Measurements from ENCODE around the gene TATDN3.
"Not testable (repeated sequence)": the region's sequence is repeated elsewhere in the genome, so short reads cannot be mapped to it uniquely, and the experiment has no call there.

TATDN3 gene

DNA sequence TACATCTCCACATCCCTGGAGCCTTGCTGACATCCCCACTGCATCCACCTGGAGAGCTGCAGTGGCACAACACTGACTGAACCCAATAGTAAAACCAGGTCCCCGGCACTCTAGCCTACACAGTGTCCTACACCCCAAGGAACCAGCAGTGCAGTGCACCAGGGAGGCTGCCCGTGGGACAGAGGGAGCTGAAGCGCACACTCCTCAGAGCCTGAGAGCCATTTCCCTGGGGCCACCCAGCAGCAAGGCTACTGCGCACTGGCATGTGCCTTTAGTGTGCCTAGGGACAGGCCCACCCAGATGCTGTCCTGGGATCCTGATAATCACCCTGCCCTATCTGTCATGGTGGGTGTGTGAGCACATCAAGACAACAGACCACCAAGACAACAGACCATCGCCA, 32.0 kb upstream of the TATDN3 start:
- 94% methylated on average over 5 of the region's 5 CpGs for WGBS

DNA sequence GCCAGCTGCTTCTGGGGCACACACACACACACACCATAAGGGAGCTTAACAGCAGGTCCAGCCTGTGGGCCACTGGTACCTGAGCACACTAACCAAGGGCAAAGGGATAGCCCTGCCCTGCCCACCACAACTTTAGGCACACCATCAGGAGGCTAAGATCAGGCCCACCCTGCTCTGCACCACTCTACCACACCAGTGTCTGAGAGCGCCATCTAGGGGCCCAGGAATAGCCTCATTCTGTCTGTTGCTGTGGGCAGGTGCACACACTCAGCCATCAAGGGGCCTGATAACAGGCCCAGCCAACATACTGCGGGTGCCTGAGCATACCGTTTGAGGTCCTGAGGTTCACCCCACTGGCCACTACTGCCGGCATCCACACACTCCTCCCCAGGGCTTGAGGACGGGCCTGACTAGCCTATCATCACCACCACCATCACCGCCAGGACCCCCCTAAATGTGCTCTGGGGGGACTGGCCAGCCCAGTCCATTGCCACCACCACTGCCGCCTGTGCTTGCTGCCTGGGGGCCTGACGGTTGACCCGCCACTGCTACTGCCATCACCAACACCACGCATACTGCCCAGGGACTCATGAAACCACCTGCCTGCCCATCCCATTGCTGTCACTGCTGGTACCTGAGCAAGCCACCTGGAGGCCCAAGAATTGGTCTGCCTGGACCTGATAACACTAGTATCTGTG, 31.4 kb upstream of the TATDN3 start:
- Histone ChIP-seq H3K4me3 (ENCODE audit: low read length) (no peak overlapping the region), H3K36me3 (ENCODE audit: insufficient read depth, low read length) (peaks cover 6% of the 10 kb centered on the region; the same call in 1 of the 2 replicates), H3K27ac (ENCODE audit: low read depth, low read length) (no peak overlapping the region), H3K4me1 (ENCODE audit: insufficient read depth, low read length) (no peaks in the 10 kb centered on the region; the same call in 1 of the 2 replicates), H3K9ac (ENCODE audit: low read depth, low read length) (no peak overlapping the region), H3K9me3 (ENCODE audit: insufficient read depth, low read depth, low read length) (no peaks in the 10 kb centered on the region), H3K27me3 (ENCODE audit: insufficient read depth, low read length) (no peaks in the 10 kb centered on the region)
- 89% methylated on average over 10 of the region's 10 CpGs for WGBS

More for the DNA sequence above, 32.0 kb upstream of the TATDN3 start:
- Histone ChIP-seq H3K27me3 (ENCODE audit: insufficient read depth, low read length) (no peaks in the 10 kb centered on the region), H3K36me3 (ENCODE audit: insufficient read depth, low read length) (peaks cover 6% of the 10 kb centered on the region; the same call in 1 of the 2 replicates), H3K9ac (ENCODE audit: low read depth, low read length) (no peak overlapping the region), H3K4me1 (ENCODE audit: insufficient read depth, low read length) (peaks cover 5% of the 10 kb centered on the region; the same call in 1 of the 2 replicates), H3K9me3 (ENCODE audit: insufficient read depth, low read depth, low read length) (no peaks in the 10 kb centered on the region), H3K27ac (ENCODE audit: low read depth, low read length) (no peak overlapping the region), H3K4me3 (ENCODE audit: low read length) (no peak overlapping the region)

DNA sequence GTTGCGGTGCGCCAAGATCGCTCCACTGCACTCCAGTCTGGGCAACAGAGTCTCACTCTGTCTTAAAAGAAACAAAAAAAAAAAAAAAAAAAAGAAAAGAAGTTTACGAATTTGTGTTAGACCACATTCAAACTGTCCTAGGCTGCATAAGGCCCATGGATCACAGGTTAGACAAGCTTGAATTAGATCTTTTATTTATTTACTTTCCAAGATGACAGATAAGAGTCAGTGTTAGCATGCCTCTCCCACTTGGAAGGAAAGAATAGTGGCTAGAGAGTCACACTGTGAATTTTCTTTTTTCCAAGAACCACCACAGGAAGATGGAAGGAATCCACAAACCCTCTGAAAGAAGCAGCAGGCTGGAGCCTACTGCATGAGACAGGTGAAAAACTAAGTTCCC, 29.5 kb upstream of the TATDN3 start:
- WGBS = 98% methylated on average over 3 of the region's 4 CpGs
- Histone ChIP-seq H3K4me1 (ENCODE audit: insufficient read depth, low read length) (no peaks in the 10 kb centered on the region), H3K9me3 (ENCODE audit: insufficient read depth, low read depth, low read length) (no peaks in the 10 kb centered on the region)

GRCh38 chr1:212762839-212763238, 28.9 kb upstream of the TATDN3 start:
- Histone ChIP-seq H3K9ac (ENCODE audit: low read depth, low read length) (no peak overlapping the region), H3K4me1 (ENCODE audit: insufficient read depth, low read length) (no peaks in the 10 kb centered on the region), H3K27me3 (ENCODE audit: insufficient read depth, low read length) (no peaks in the 10 kb centered on the region), H3K27ac (ENCODE audit: low read depth, low read length) (no peak overlapping the region), H3K4me3 (ENCODE audit: low read length) (no peak overlapping the region), H3K36me3 (ENCODE audit: insufficient read depth, low read length) (no peaks in the 10 kb centered on the region), H3K9me3 (ENCODE audit: insufficient read depth, low read depth, low read length) (no peaks in the 10 kb centered on the region)
- 95% methylated on average over 9 of the region's 9 CpGs for WGBS

More for the DNA sequence above, 29.5 kb upstream of the TATDN3 start:
- Histone ChIP-seq H3K4me3 (ENCODE audit: low read length) (no peak overlapping the region), H3K36me3 (ENCODE audit: insufficient read depth, low read length) (peaks cover 5% of the 10 kb centered on the region; the same call in 1 of the 2 replicates), H3K9ac (ENCODE audit: low read depth, low read length) (no peak overlapping the region), H3K27me3 (ENCODE audit: insufficient read depth, low read length) (no peaks in the 10 kb centered on the region), H3K27ac (ENCODE audit: low read depth, low read length) (no peak overlapping the region)

DNA sequence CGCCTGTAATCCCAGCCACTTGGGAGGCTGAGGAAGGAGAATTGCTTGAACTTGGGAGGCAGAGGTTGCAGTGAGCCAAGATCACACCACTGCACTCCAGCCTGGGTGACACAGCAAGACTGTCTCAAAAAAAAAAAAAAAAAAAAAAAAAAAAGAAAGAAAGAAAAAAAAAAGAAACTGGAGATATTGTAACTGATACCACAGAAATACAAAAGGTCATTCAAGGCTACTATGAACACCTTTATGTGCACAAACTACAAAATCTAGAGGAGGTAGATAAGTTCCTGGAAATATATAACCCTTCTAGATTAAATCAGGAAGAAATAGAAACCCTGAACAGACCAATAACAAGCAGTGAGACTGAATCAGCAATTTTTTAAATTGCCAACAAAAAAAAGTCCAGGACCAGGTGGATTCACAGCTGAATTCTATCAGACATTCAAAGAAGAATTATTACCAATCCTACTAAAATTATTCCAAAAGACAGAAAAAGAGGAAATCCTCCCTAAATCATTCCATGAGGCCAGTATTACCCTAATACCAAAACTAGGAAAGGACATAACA, 26.9 kb upstream of the TATDN3 start:
- H3K36me3 ChIP-seq (ENCODE audit: insufficient read depth, low read length); H3K4me1 ChIP-seq (ENCODE audit: insufficient read depth, low read length); H3K9me3 ChIP-seq (ENCODE audit: insufficient read depth, low read depth, low read length); H3K4me3 ChIP-seq (ENCODE audit: low read length); H3K27ac ChIP-seq (ENCODE audit: low read depth, low read length); H3K27me3 ChIP-seq (ENCODE audit: insufficient read depth, low read length); H3K9ac ChIP-seq (ENCODE audit: low read depth, low read length): not testable (repeated sequence)
- 94% methylated on average over 1 of the region's 1 CpG for WGBS

- not testable (repeated sequence) for H3K9ac ChIP-seq (ENCODE audit: low read depth, low read length); H3K27me3 ChIP-seq (ENCODE audit: insufficient read depth, low read length); H3K4me3 ChIP-seq (ENCODE audit: low read length); H3K27ac ChIP-seq (ENCODE audit: low read depth, low read length); H3K4me1 ChIP-seq (ENCODE audit: insufficient read depth, low read length)
- 77% methylated on average over 2 of the region's 2 CpGs for WGBS
- H3K9me3 ChIP-seq (ENCODE audit: insufficient read depth, low read depth, low read length) = peaks cover 12% of the 10 kb centered on the region; the same call in 1 of the 2 replicates
- H3K36me3 ChIP-seq (ENCODE audit: insufficient read depth, low read length) = peaks cover 12% of the 10 kb centered on the region
Measured at GRCh38 chr1:212766825-212767224, 24.9 kb upstream of the TATDN3 start.

DNA sequence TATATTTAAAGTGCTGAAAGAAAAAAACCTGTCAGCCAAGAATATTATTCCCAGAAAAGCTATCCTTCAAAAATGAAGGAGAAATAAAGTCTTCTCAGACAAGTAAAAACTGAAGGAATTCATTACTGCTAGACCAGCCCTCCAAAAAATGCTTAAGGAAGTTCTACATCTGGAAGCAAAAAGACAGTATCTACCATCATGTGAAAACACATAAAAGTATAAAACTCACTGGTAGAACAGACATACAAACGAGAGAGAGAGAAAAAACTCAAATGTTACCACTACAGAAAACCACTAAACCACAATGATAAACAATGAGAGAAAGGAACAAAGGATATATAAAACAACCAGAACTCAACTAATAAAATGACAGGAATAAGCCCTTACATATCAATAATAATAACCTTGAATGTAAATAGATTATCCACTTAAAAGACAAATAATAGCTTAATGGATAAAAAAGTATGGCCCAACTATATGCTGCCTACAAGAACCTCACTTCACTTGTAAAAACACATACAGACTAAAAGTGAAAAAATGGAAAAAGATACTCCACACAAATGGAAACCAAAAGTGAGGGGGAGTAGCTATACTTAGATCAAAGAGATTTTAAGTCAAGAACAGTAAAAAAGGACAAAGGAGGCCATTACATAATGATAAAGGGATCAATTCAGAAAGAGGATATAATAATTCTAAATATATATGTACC, 22.1 kb upstream of the TATDN3 start:
- H3K4me1 ChIP-seq (ENCODE audit: insufficient read depth, low read length) = no peaks in the 10 kb centered on the region
- H3K36me3 ChIP-seq (ENCODE audit: insufficient read depth, low read length) = peaks cover 26% of the 10 kb centered on the region
- H3K27ac ChIP-seq (ENCODE audit: low read depth, low read length) = no peak overlapping the region
- WGBS = 90% methylated on average over 1 of the region's 1 CpG
- peaks cover 12% of the 10 kb centered on the region; the same call in 1 of the 2 replicates for H3K9me3 ChIP-seq (ENCODE audit: insufficient read depth, low read depth, low read length)
- H3K27me3 ChIP-seq (ENCODE audit: insufficient read depth, low read length) = no peaks in the 10 kb centered on the region
- no peak overlapping the region for H3K9ac ChIP-seq (ENCODE audit: low read depth, low read length)
- no peak overlapping the region for H3K4me3 ChIP-seq (ENCODE audit: low read length)

DNA sequence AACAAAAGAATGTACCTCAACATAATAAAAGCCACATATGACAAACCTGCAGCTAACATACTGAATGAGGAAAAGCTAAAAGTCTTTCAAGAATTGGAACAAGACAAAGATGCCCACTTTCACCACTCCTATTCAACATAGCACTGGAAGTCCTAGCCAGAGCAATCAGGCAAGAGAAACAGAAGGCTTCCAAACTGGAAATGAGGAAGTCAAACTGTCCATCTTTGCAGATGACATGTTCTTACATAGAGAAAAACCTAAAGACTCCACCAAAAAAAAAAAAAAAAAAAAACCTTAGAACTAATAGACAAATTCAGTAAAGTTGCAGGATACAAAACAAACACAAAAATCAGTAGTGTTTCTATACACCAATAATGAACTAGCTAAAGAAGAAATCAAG, 20.4 kb upstream of the TATDN3 start:
- Histone ChIP-seq H3K9me3 (ENCODE audit: insufficient read depth, low read depth, low read length) (peaks cover 12% of the 10 kb centered on the region; the same call in 1 of the 2 replicates), H3K4me3 (ENCODE audit: low read length) (no peak overlapping the region), H3K27me3 (ENCODE audit: insufficient read depth, low read length) (no peaks in the 10 kb centered on the region), H3K27ac (ENCODE audit: low read depth, low read length) (no peak overlapping the region), H3K36me3 (ENCODE audit: insufficient read depth, low read length) (peaks cover 33% of the 10 kb centered on the region), H3K4me1 (ENCODE audit: insufficient read depth, low read length) (no peaks in the 10 kb centered on the region), H3K9ac (ENCODE audit: low read depth, low read length) (no peak overlapping the region)

- Histone ChIP-seq H3K4me1 (ENCODE audit: insufficient read depth, low read length) (no peaks in the 10 kb centered on the region), H3K36me3 (ENCODE audit: insufficient read depth, low read length) (peaks cover 48% of the 10 kb centered on the region), H3K27ac (ENCODE audit: low read depth, low read length) (no peak overlapping the region), H3K9me3 (ENCODE audit: insufficient read depth, low read depth, low read length) (peaks cover 12% of the 10 kb centered on the region; the same call in 1 of the 2 replicates), H3K27me3 (ENCODE audit: insufficient read depth, low read length) (no peaks in the 10 kb centered on the region), H3K9ac (ENCODE audit: low read depth, low read length) (no peak overlapping the region), H3K4me3 (ENCODE audit: low read length) (no peak overlapping the region)
- 96% methylated on average over 2 of the region's 2 CpGs for WGBS
Measured at GRCh38 chr1:212773011-212773410, 18.7 kb upstream of the TATDN3 start.

- Histone ChIP-seq H3K4me1 (ENCODE audit: insufficient read depth, low read length) (no peaks in the 10 kb centered on the region), H3K9me3 (ENCODE audit: insufficient read depth, low read depth, low read length) (peaks cover 7% of the 10 kb centered on the region; the same call in 1 of the 2 replicates), H3K9ac (ENCODE audit: low read depth, low read length) (no peak overlapping the region), H3K27ac (ENCODE audit: low read depth, low read length) (no peak overlapping the region), H3K27me3 (ENCODE audit: insufficient read depth, low read length) (no peaks in the 10 kb centered on the region), H3K4me3 (ENCODE audit: low read length) (no peak overlapping the region), H3K36me3 (ENCODE audit: insufficient read depth, low read length) (peaks cover 43% of the 10 kb centered on the region)
- WGBS = 95% methylated on average over 2 of the region's 2 CpGs
Measured at GRCh38 chr1:212774584-212774983, 17.1 kb upstream of the TATDN3 start.

- H3K27ac ChIP-seq (ENCODE audit: low read depth, low read length) = no peak overlapping the region
Measured at GRCh38 chr1:212775241-212775640, 16.5 kb upstream of the TATDN3 start.

More at GRCh38 chr1:212775241-212775640, 16.5 kb upstream of the TATDN3 start:
- H3K27me3 ChIP-seq (ENCODE audit: insufficient read depth, low read length) = no peaks in the 10 kb centered on the region
- H3K4me1 ChIP-seq (ENCODE audit: insufficient read depth, low read length) = no peaks in the 10 kb centered on the region
- H3K9me3 ChIP-seq (ENCODE audit: insufficient read depth, low read depth, low read length) = peaks cover 5% of the 10 kb centered on the region; the same call in 1 of the 2 replicates
- no peak overlapping the region for H3K4me3 ChIP-seq (ENCODE audit: low read length)
- peaks cover 43% of the 10 kb centered on the region for H3K36me3 ChIP-seq (ENCODE audit: insufficient read depth, low read length)
- no peak overlapping the region for H3K9ac ChIP-seq (ENCODE audit: low read depth, low read length)
